Nephron progenitor cell (in vitro differentiated cells): Measurements from ENCODE around the gene MBOAT1.

ENCODE experiments used
- DNase-seq: peaks from one replicate; pipeline ENCODE4 v3.0.0; 2021
- H3K27ac Mint-ChIP-seq: 2 replicates; pipeline ENCODE4 v1.8.0; 2021; ENCODE audit warnings: mild to moderate bottlenecking, moderate library complexity, mixed read lengths
- H3K27me3 Mint-ChIP-seq: 2 replicates; pipeline ENCODE4 v1.8.0; 2021; ENCODE audit warnings: mild to moderate bottlenecking, low read depth, mixed read lengths; ENCODE audit not compliant: poor library complexity
- H3K36me3 Mint-ChIP-seq: 2 replicates; pipeline ENCODE4 v1.8.0; 2021; ENCODE audit warnings: low read depth, mixed read lengths
- H3K4me1 Mint-ChIP-seq: 2 replicates; pipeline ENCODE4 v1.8.0; 2021; ENCODE audit warnings: mixed read lengths
- H3K4me3 Mint-ChIP-seq: 2 replicates; pipeline ENCODE4 v1.8.0; 2021; ENCODE audit warnings: mild to moderate bottlenecking, moderate library complexity, mixed read lengths
- H3K9me3 Mint-ChIP-seq: 2 replicates; pipeline ENCODE4 v1.8.0; 2021; ENCODE audit warnings: mild to moderate bottlenecking, moderate library complexity, mixed read lengths
- CTCF ChIP-seq: fragments of 200-600 bp; sonication (generic); IDR thresholded peaks from 2 replicates; pipeline ENCODE4 v1.5.0; 2021; ENCODE audit warnings: antibody characterized with exemption

The MBOAT1 gene

GRCh38 chr6:20128018-20128417, 84.3 kb downstream of the MBOAT1 start:
- no peak for DNase-seq
- no peak overlapping the region for H3K4me3 Mint-ChIP-seq
- no peaks in the 10 kb centered on the region for H3K27me3 Mint-ChIP-seq
- H3K9me3 Mint-ChIP-seq, result peaks cover 14% of the 10 kb centered on the region
- peaks cover 61% of the 10 kb centered on the region for H3K4me1 Mint-ChIP-seq
- H3K36me3 Mint-ChIP-seq, result peaks cover 43% of the 10 kb centered on the region
- TF ChIP-seq CTCF, result no peak
- H3K27ac Mint-ChIP-seq, result peak overlapping the region; percentile 17

GRCh38 chr6:20126789-20127653, 85.2 kb downstream of the MBOAT1 start:
- Mint-ChIP-seq H3K4me1 (peaks cover 67% of the 10 kb centered on the region), H3K36me3 (peaks cover 39% of the 10 kb centered on the region), H3K27ac (peak overlapping the region; percentile 85), H3K9me3 (peaks cover 10% of the 10 kb centered on the region), H3K27me3 (no peaks in the 10 kb centered on the region), H3K4me3 (peak overlapping the region; percentile 18)
- peak; percentile 91 for TF ChIP-seq CTCF
- peak; percentile 86 for DNase-seq

GRCh38 chr6:20126102-20126752, 86.0 kb downstream of the MBOAT1 start:
- H3K27ac Mint-ChIP-seq, result no peak overlapping the region
- no peak for DNase-seq
- no peaks in the 10 kb centered on the region for H3K27me3 Mint-ChIP-seq
- no peak for TF ChIP-seq CTCF
- H3K4me1 Mint-ChIP-seq, result peaks cover 73% of the 10 kb centered on the region
- H3K36me3 Mint-ChIP-seq, result peaks cover 33% of the 10 kb centered on the region
- H3K4me3 Mint-ChIP-seq, result peak overlapping the region; percentile 18
- peaks cover 6% of the 10 kb centered on the region for H3K9me3 Mint-ChIP-seq

GRCh38 chr6:20124545-20124944, 87.7 kb downstream of the MBOAT1 start:
- no peaks in the 10 kb centered on the region for H3K27me3 Mint-ChIP-seq
- no peak for DNase-seq
- H3K4me1 Mint-ChIP-seq, result peaks cover 82% of the 10 kb centered on the region
- H3K36me3 Mint-ChIP-seq, result peaks cover 24% of the 10 kb centered on the region
- no peak overlapping the region for H3K4me3 Mint-ChIP-seq
- no peaks in the 10 kb centered on the region for H3K9me3 Mint-ChIP-seq
- TF ChIP-seq CTCF, result no peak
- H3K27ac Mint-ChIP-seq, result no peak overlapping the region

GRCh38 chr6:20119485-20119884, 92.8 kb downstream of the MBOAT1 start:
- no peaks in the 10 kb centered on the region for H3K27me3 Mint-ChIP-seq
- peaks cover 24% of the 10 kb centered on the region for H3K36me3 Mint-ChIP-seq
- H3K27ac Mint-ChIP-seq, result peak overlapping the region; percentile 90
- DNase-seq, result peak; percentile 12
- no peak for TF ChIP-seq CTCF
- H3K9me3 Mint-ChIP-seq, result no peaks in the 10 kb centered on the region
- H3K4me1 Mint-ChIP-seq, result peaks cover 79% of the 10 kb centered on the region
- H3K4me3 Mint-ChIP-seq, result peak overlapping the region; percentile 21
